ENCODE results near the gene RPUSD4.
A peak's percentile ranks its signal among the peaks of the same experiment; 100 is the strongest.

Gene RPUSD4

DNA sequence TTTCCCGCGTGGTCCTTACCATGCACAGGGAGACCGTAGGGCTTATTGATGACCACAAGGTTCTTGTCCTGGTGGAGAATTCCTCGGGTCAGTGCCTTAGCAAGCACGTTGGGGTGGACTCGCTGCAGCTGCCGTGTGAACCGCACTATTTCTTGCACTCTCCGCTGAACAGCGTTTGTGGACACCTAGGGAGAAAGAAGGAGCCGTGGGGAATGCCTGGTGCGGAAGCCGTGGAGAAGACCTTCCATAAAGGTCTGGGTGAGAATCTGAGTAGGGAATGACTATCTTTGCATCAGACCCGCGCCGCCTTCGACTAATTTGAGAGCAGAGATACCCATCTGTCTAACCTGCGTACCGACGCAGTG lies 597 bp downstream of the RPUSD4 start:
- peak in 1 of 2 donors; percentile 4 for DNase-seq

DNA sequence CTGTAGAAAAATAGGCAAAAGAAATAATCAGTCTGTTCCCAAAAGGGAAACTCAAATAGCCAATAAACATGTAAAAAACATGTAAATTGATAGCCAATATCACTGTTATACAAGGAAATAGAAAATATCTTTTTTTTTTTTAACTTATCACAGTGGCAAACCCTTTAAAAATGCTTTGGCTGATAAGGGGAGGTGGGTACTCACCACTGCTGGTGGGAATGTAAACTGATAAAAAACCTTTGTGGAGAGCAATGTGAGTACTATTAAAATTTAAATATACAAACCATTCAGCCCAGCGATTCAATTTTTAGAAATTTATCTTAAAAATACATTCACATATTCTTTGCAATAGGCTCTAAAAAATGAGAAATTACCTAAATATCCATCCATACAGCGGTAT lies 3.6 kb downstream of the RPUSD4 start:
- no peak for DNase-seq

DNA sequence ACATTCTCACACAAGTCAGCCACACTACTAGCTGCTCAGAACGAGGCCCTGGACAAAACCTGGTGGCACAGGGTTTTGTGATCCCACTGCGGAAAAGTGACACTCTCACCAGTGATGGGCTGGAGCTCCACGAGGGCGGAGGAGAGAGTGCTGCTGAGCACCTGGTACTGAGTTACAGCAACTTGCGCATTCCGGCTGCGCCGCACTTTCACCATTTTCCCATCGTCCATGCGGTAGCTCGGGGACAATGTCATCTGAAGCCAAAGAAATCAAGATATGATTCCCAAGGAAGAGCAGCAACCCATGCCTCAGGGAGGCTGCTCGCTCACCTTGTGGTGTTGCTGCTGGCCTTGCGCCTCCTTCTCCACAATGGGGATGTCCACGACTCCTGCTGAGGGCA lies 6.1 kb downstream of the RPUSD4 start:
- DNase-seq, result no peak

DNA sequence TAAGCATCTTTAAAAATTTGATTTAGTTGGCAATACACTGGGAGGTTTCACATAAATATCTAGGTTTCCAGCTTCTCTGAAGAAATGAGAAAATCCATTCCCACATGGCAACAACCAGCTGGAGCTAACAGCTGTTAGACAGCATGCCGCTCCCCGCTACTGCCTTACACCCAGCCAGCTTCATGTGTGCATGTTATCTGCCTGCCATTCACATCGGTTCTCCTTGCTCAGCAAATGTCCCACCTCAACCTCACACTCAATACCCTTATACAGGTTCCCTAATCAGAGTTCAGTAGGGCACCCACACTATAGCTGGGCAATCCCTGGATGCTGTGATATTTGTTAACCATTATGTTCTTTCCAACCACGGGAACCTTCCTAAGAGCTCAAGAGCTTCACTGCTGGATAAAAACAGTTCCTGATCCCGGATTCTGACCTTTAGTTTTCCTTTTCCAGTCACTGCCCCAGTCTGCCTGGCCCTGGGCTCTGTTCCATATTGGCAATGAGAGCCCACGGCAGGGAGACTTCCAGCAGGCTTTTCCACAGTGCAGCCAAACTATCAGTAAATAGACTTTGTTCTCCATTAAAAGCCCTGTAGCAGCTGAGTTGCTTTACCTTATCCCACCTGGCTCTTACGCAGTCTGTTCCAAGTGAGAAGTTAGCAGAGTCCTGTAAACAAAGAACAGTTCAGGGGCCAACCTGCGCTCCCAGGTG lies 8.6 kb downstream of the RPUSD4 start:
- no peak for DNase-seq

DNA sequence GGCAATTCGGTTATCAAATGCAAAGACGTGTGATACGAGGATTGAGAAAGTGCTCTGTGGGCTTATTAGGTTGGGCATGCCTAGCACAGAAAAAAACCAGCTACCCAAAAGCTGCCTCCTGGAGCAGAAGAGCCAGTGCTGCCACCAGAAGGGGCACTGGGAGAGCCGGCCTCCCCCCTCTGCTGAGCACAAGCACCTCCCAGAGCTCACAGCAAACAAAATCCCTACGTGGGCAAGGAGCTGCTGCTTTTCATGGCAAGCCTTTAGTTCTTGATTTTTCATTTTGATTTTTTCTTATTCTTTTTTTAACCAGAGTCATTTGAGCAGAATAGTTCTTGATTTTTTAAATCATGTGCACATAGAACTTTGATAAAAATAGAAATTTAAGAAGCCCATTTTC lies 12.8 kb downstream of the RPUSD4 start:
- DNase-seq, result no peak

DNA sequence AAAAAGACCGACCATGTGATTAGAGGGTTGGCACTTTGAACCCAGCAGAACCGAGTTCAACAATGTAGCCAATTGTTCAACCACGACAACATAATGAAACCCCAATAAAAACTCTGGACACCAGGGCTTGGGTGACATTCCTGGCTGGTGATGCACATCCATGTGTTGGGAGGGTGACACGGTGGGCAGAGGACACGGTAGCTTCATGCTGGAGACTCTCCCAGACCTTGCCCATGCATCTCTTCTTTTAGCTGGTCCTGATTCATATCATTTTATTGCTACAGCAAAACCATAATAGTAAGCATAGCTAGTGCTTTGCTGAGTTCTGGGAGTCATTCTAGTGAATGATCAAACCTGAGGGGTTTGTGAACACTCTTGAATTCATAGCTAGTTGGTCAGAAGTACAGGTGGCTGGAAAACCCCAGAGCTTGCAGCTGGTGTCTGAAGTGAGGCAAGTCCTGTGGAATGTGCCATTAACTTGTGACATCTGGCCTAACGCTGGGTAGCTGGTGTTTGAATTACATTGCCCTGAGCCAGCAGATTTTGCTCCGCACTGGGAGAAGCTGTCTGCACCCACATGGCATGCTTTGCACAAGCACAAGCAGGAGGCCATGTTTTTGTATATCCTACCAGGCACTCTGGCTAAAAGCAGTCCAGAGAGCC lies 14.0 kb downstream of the RPUSD4 start:
- DNase-seq, result no peak

DNA sequence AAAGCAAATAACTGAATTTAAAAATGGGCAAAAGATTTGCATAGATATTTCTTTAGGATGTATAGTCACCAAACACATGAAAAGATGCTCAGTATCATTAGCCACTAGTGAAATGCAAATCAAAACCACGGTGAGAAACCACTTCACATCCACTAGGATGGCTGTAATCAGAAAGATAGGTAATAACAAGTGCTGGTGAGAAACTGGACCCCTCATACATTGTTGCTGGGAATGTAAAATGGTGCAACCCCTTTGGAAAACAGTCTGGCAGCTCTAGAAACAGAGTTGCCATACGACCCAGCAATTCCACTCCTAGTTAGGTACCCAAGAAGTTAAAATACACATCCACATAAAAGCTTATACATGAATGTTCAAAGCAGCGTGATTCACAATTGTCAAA lies 16.3 kb downstream of the RPUSD4 start:
- no peak for DNase-seq

DNA sequence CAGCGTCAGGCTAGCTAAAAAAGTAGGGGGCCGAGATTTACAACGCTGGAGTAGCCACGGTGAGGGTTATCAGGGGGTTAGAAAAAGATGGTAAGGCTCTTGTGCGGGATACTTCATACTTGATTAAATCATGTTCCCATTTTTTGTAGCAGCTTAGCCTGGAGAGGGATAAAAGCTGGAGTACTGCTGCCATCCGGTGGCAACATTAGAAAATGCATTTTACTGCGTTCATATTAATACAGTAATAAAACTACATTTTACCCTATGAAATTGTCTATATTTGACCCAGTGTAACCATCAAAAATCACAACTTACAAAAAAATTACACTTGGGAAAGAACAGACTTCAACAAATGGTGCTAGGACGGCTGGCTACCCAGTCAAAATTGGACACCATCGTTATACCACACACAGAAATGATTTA lies 17.3 kb downstream of the RPUSD4 start:
- peak; percentile 23 for DNase-seq

DNA sequence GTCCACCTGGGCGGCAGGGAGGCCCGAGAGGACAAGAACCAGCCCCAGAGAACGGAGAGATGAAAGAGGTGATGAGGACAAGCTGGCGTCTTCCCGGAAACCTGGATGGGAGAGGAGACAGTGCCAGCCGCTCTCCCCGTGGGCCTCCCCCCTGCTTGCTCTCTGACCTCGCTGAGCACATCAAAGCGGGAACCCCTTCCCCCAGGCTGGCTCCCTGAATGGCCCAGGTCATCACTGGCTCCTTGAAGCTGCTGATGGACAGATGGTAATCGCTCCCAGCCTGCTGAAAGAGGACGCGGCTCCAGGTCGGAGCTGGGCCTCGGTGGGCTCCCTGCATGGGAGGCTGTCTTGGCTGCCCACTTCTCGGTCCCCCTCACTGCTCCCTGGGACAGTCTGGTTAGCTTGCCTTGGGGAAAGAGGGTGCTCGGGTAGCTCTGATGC lies 18.4 kb downstream of the RPUSD4 start:
- no peak for DNase-seq

DNA sequence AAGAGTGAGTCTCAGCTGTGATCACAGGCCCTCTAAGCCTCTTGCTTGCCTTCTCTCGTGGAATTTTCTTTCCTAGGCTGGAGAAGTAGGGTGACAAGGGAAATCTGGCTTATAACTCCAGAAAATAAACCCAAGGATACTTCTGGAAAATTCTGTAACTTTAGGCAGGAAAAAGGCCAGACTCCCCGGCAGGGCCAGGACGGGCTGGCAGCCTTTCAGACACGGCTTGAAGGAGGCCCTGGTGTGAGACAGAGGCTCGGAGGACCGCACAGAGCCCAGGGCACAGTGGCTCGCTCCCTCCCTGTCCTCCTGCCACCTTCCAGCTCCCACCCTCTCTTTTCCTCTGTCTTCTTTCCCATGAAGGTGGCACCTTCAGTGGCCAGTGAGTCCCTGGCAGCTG lies 19.1 kb downstream of the RPUSD4 start:
- DNase-seq, result no peak

DNA sequence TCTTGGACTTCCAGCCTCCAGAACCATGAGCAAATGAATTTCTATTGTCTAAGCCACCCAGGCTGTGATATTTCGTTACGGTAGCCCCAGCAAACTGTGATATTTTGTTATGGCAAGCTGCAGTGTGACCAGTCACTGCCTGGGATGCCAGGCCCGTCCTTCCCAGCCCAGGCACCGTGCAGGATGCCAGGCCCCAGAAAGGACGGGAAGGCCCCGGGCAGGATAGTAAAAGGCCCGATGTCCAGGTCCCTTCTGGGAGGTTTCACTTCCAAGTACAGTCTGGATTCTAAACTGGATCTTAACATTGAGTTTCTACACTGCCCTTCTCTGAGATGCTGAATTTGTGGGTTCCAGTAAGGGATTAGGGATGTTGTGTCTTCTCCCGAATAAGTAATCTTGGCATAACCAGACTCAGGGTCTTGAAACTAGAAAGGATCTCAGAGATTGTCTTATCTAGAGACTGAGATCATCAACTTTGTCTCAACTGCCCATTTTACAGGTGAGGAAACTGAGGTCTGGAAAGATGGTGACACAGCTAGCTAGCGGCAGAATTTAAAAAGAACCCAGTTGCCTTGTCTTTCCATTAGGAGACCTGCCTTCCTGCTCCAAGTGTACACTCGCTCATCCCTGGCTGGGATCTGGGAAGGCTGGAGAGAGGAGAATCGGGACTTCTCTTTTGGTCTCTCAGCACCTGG lies 19.9 kb downstream of the RPUSD4 start:
- no peak for DNase-seq

DNA sequence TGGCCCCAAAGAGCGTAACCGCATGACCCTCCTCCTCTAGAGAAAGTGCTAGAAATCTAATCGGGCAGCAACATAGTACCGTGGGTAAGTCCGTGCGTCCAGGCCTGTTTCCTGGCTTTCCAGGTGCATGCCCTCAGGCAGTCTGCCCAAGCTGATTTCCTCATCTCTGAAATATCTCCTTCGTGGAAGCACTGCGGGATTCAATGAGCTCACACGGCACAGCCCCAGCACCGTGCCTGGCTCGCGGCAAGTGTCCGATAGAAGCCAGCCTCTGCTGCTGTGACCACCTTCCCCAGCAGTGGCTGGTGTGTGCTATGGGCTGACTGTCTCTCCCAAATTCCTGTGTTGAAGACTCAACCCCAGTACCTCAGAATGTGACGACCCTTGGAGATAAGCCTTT lies 20.7 kb downstream of the RPUSD4 start:
- DNase-seq, result no peak

DNA sequence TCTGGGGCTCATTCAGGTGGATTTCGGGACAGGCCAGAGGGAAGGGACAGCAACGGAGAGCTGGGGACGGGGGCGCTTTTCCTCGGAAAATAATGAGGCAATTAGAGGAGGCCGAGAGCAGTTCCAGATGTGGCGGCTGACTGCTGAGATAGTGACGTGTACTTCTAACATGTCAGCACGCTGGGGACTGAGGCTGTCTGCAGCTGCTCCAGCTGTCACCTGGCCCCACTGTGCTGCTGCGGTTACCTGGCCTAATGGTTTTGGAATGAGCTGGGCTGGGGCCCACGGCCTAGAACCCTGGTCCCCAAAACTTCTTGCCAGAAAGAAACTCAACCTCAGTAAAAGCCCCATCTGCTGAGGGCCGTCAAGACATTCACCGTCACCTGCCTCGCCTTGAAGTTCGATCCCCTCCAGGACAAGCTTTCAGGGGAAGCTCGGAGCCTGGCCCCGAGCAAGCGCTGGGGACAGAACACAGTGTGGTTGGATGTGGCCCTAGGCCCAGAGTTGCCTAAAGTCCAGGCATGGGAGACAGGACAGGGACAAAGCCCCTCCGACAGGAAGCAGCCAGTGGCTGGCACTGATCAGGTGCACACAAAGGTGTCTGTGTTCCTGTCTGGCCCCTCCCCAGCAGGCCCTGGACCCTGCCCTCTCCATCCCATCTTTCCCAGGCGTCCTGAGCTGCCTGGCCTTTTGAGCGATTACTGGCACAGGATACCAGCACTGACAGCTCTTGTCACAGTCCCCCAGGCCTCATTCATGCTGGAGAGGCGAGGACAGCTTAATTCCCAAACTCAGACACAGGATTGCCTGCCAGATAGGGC lies 22.1 kb downstream of the RPUSD4 start:
- DNase-seq, result no peak

DNA sequence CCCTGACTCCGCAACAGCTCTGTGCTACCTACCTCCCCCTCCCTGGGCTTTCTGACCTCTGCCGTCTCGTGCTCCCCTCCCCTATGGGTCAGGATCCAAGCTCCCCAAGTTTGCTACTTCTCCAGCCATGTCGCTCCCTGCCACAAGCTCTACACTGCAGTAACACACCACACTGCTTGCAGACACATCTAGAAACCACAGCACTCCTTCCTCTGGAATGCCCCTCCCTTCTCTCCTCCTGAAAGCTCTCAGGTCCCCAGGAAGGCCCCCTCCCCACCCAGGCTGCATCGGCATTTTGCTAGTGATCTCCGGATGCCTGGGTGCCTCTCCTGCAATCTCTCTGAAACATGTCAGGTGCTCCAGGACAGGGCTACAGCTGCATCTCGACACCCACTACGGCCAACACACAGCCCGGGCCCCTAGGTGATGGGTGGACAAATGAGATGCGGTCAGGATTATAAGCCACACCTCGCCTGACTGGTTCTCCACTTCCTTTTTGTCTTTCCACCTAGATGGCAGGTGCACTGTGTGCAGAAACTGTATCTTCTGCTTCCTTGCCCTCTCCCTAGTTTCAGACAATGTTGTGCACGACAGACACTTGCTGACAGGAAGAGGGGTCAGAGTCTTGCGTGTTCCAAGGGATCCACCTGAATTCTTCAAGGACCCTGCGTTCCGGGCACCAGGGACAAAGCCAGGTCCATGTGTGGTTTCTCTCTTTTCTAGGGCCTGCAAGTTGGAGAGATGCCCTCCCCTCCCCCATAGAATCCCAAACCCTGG lies 22.9 kb downstream of the RPUSD4 start:
- DNase-seq, result no peak

DNA sequence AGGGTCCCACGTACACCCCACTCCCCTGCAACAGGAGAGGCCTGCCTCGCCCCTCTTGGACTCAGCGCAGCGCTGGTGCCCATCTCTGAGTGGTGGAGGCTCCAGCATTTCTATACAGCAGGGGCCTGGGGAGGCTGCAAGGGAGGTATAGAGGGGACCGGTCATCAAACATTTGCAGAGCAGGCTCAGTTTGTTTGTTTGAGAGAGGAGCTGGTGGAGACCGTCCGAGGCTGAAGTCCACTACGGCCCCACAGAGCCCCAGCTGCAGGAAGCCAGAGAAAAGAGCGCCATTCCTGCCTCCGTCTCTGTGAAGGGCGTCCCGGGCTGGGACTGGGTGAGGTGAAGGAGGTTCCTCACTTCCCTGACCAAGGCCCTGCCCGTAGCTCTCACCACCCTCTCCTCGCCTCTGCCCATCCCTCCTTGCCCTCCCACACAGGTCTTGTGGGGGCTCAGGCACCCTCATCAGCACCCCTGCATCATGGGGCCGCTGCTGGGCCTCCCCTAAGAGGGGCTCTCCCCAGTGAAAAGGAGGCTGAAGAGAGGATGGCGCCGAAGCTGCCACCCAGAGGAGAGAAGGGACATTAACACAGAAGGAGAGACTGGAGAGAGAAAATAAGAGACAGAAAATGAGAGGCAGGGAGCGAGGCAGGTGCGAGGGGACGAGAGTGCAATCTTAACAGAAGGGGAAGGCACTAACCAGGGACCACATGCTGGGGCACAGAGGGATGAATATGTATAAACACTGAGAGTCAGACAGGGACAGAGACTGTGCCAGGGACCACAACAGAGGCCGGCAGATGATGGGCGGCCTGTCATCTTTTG lies 24.5 kb downstream of the RPUSD4 start:
- DNase-seq, result no peak

DNA sequence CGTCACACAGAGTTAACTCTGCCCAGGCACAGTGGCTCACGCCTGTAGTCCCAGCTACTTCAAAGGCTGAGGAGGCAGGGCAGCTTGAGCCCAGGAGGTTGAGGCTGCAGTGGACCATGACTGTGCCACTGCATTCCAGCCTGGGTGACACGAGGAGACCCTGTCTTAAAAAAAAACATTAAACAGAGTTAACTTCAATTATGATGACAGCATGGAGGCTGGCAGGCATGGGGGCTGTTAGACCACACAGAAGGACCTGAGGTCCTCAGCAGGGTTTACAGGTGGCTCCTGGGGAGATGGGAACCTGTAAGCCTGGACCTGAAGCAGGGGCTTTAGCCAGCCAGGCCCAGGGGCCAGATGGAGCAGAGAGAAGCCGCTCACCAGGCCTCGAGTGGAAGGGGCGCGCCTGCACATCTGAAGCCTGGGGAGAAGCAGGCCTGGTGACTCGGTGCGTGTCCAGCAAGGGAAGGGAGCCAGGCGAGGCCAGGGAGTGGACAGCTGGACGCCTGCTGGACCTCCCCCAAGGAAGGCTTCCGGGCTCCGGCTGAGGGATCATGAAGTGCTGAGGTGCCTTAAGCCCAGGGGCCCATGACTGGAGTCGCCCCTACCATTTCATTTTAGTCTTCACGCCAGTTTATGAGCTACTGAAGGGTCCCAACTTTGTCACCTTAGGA lies 25.3 kb downstream of the RPUSD4 start:
- no peak for DNase-seq

DNA sequence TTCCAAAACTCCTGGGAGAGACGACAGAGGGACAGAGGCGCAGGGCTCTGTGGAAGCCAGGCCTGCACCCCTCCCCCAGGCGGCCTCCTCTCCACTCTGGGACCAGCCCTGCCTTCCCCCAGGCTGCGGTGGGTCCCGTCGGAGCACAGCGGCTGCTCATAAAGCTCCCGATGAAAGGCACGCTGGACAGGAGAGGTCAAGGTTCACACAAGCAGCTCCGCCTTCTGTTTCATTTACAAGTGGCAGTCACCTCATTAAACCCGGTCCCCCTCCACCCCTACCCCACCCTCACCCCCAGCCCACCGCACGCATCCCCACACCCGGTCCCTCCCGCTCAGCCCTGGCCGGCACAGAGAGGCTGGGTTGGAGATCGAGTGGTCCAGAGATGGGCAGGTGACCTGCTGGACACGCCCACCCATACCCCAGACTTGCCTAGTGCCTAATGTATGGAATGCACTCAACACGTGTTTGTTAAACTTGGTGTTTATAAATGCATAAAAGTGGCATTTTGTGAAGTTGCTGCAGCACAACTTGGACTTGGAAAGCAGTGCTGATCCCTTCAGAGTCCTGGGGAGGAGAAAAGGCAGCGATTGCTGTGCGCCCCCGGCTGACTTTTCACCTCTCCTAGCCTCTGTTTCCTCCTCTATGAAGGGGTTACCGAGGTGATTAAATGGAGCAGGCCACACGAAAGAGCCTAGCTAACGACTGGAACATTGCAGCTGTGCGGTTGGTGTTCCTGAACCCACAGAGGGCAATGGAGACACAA lies 26.0 kb downstream of the RPUSD4 start:
- no peak for DNase-seq

DNA sequence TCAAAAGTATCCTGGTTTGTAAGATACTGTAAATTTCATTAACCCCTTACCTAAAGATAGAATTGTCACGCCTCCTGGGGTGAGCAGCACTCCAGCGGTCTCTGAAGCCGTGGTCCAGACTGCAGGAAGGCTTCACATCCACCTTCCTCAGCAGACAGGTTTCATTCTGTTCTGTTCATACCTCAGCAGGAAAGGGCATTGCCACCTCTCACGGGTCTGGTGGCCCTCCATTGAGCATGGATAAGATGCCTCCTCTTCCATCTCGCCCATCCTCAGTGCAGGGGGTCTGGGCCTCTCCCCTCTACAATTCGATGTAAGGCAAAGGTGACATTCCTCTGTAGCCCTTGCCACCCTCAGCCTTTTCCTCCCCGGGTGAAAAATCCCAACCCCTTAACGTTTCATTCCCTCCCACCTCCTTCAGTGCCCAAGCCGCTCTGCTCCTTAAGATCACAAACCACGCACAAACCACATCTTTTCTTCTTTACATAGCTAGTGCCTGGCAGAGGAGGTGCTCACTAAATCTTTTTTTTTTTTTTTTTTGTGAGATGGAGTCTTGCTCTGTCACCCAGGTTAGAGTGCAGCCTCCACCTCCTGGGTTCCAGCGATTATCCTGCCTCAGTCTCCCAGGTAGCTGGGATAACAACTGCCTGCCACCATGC lies 28.5 kb downstream of the RPUSD4 start:
- DNase-seq, result no peak

DNA sequence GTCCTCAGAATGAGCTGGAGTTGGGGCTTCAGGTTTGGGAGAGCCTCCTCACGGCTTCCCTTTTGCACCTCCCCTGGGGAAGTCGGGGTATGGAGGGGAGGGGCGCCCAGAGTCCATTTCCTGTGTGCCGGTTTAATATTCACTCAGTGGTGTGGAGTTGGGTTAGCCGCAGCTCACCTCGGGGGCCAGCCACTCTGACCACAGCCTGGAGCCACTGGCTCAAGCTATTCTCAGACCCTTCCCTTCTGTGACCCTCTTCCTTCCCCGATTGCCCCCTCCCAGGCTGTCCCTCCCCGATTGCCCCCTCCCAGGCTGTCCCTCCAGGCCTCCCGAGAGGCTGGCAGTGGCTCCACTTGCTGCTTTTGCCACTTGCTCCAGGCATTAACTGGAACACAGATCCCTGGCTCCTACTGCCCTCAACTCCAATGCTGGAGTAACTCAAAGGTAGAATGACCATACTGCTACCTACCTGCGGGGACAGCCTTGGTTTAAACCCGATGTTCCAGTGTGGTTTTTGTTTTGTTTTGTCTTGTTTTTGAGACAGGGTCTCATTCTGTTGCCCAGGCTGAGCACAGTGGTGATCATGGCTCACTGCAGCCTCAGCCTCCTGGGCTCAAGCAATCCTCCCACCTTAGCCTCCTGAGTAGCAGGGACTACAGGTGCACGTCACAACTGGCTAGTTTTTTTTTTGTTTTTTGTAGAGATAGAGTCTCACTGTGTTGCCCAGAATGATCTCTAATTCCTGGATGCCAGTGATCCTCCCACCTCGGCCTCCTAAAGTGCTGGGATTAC lies 29.3 kb downstream of the RPUSD4 start:
- DNase-seq, result no peak

All from stimulated activated CD4-positive, alpha-beta T cell treated with anti-CD3 and anti-CD28 coated beads, Interleukin-2, amount 100 ng/mL, for 48 hours (primary cell).